HUES6 (cell line): ENCODE measurements around the gene TOX2.

ENCODE experiments used
- H3K27ac ChIP-seq: 2 replicates; pipeline ENCODE4 v1.7.0; 2013; ENCODE audit warnings: low read depth, mild to moderate bottlenecking, low read length, inconsistent platforms
- H3K27me3 ChIP-seq: 2 replicates; pipeline ENCODE4 v1.6.1; 2013; ENCODE audit warnings: low read length; ENCODE audit not compliant: control insufficient read depth, insufficient read depth
- H3K36me3 ChIP-seq: 2 replicates; pipeline ENCODE4 v1.6.1; 2013; ENCODE audit warnings: low read length; ENCODE audit not compliant: control insufficient read depth, insufficient read depth
- H3K4me1 ChIP-seq: 2 replicates; pipeline ENCODE4 v1.6.1; 2013; ENCODE audit warnings: low read length; ENCODE audit not compliant: control insufficient read depth, insufficient read depth
- H3K4me3 ChIP-seq: 2 replicates; pipeline ENCODE4 v1.5.1; 2013; ENCODE audit warnings: low read depth, low read length
- H3K9ac ChIP-seq: one replicate; pipeline ENCODE4 v1.6.1; 2013; ENCODE audit warnings: mild to moderate bottlenecking, low read length
- H3K9me3 ChIP-seq: 2 replicates; pipeline ENCODE4 v1.6.1; 2013; ENCODE audit warnings: low read depth, low read length; ENCODE audit not compliant: control insufficient read depth, insufficient read depth

TOX2 gene

GRCh38 chr20:43916881-43917371 lies 2.3 kb downstream of the TOX2 start:
- no peaks in the 10 kb centered on the region for H3K9me3 ChIP-seq
- H3K9ac ChIP-seq = no peak overlapping the region
- H3K36me3 ChIP-seq = no peaks in the 10 kb centered on the region
- H3K4me1 ChIP-seq = peaks cover 9% of the 10 kb centered on the region
- H3K27ac ChIP-seq = no peak overlapping the region
- H3K4me3 ChIP-seq = peak overlapping the region; percentile 74; the same call in 1 of the 2 replicates
- peaks cover 47% of the 10 kb centered on the region for H3K27me3 ChIP-seq

- H3K9ac ChIP-seq = no peak overlapping the region
- H3K36me3 ChIP-seq = no peaks in the 10 kb centered on the region
- no peak overlapping the region for H3K27ac ChIP-seq
- H3K4me3 ChIP-seq = no peak overlapping the region
- peaks cover 47% of the 10 kb centered on the region for H3K27me3 ChIP-seq
- no peaks in the 10 kb centered on the region for H3K9me3 ChIP-seq
- peaks cover 9% of the 10 kb centered on the region for H3K4me1 ChIP-seq
Measured at GRCh38 chr20:43917380-43917779, 2.7 kb downstream of the TOX2 start.

GRCh38 chr20:43919686-43920403 lies 5.2 kb downstream of the TOX2 start:
- no peak overlapping the region for H3K27ac ChIP-seq
- no peaks in the 10 kb centered on the region for H3K36me3 ChIP-seq
- H3K9me3 ChIP-seq = no peaks in the 10 kb centered on the region
- H3K27me3 ChIP-seq = peaks cover 35% of the 10 kb centered on the region
- peaks cover 9% of the 10 kb centered on the region for H3K4me1 ChIP-seq
- H3K4me3 ChIP-seq = no peak overlapping the region
- H3K9ac ChIP-seq = no peak overlapping the region

GRCh38 chr20:43920797-43921196 lies 6.1 kb downstream of the TOX2 start:
- peaks cover 5% of the 10 kb centered on the region for H3K4me1 ChIP-seq
- peaks cover 26% of the 10 kb centered on the region for H3K27me3 ChIP-seq
- no peaks in the 10 kb centered on the region for H3K36me3 ChIP-seq
- H3K4me3 ChIP-seq = no peak overlapping the region
- no peak overlapping the region for H3K9ac ChIP-seq
- H3K9me3 ChIP-seq = no peaks in the 10 kb centered on the region
- H3K27ac ChIP-seq = no peak overlapping the region

GRCh38 chr20:43921227-43921780 lies 6.7 kb downstream of the TOX2 start:
- Histone ChIP-seq H3K27me3 (peaks cover 21% of the 10 kb centered on the region), H3K27ac (no peak overlapping the region), H3K36me3 (no peaks in the 10 kb centered on the region), H3K4me1 (peaks cover 5% of the 10 kb centered on the region), H3K4me3 (no peak overlapping the region), H3K9me3 (no peaks in the 10 kb centered on the region), H3K9ac (no peak overlapping the region)

- Histone ChIP-seq H3K4me1 (peaks cover 3% of the 10 kb centered on the region; the same call in 1 of the 2 replicates), H3K9me3 (no peaks in the 10 kb centered on the region), H3K4me3 (no peak overlapping the region), H3K9ac (no peak overlapping the region), H3K27ac (no peak overlapping the region), H3K27me3 (peaks cover 7% of the 10 kb centered on the region), H3K36me3 (no peaks in the 10 kb centered on the region)
Measured at GRCh38 chr20:43922614-43923013, 8.0 kb downstream of the TOX2 start.

GRCh38 chr20:43923322-43923721 lies 8.7 kb downstream of the TOX2 start:
- Histone ChIP-seq H3K27me3 (peaks cover 4% of the 10 kb centered on the region; the same call in 1 of the 2 replicates), H3K4me1 (peaks cover 3% of the 10 kb centered on the region; the same call in 1 of the 2 replicates), H3K36me3 (no peaks in the 10 kb centered on the region), H3K9ac (no peak overlapping the region), H3K9me3 (no peaks in the 10 kb centered on the region), H3K4me3 (no peak overlapping the region), H3K27ac (no peak overlapping the region)

GRCh38 chr20:43923917-43924316 lies 9.3 kb downstream of the TOX2 start:
- H3K9ac ChIP-seq = no peak overlapping the region
- no peaks in the 10 kb centered on the region for H3K9me3 ChIP-seq
- no peak overlapping the region for H3K27ac ChIP-seq

GRCh38 chr20:43925215-43925614 lies 10.6 kb downstream of the TOX2 start:
- Histone ChIP-seq H3K9ac (no peak overlapping the region), H3K4me1 (peaks cover 3% of the 10 kb centered on the region; the same call in 1 of the 2 replicates), H3K36me3 (no peaks in the 10 kb centered on the region), H3K9me3 (no peaks in the 10 kb centered on the region), H3K27me3 (no peaks in the 10 kb centered on the region; the same call in 1 of the 2 replicates), H3K27ac (no peak overlapping the region), H3K4me3 (no peak overlapping the region)

More at GRCh38 chr20:43923917-43924316, 9.3 kb downstream of the TOX2 start:
- peaks cover 3% of the 10 kb centered on the region; the same call in 1 of the 2 replicates for H3K4me1 ChIP-seq
- H3K27me3 ChIP-seq = peaks cover 2% of the 10 kb centered on the region; the same call in 1 of the 2 replicates
- H3K4me3 ChIP-seq = no peak overlapping the region
- H3K36me3 ChIP-seq = no peaks in the 10 kb centered on the region

- Histone ChIP-seq H3K9ac (no peak overlapping the region), H3K4me3 (no peak overlapping the region), H3K9me3 (no peaks in the 10 kb centered on the region), H3K27me3 (no peaks in the 10 kb centered on the region; the same call in 1 of the 2 replicates), H3K4me1 (peaks cover 3% of the 10 kb centered on the region; the same call in 1 of the 2 replicates), H3K36me3 (no peaks in the 10 kb centered on the region), H3K27ac (no peak overlapping the region)
Measured at GRCh38 chr20:43925801-43926200, 11.1 kb downstream of the TOX2 start.
